Stomach (tissue), 19 donors: ENCODE results near the gene GABRP. TPM values are rescaled to one million over a fixed set of nuclear protein-coding genes. Genes with fewer than 3 reads are reported as not detected.

ENCODE experiments used
- DNase-seq, 2 donors: peaks; one replicate each; pipeline versions ENCODE4 v3.0.0 to v3.0.0-alpha.2; 2013 to 2019
- H3K27ac ChIP-seq, 5 donors: fragments of 200-600 bp in 4 of 5; sonication (generic) in 4 of 5; one replicate each; pipeline ENCODE4 v1.5.1; 2013 to 2019; ENCODE audit warnings: mild to moderate bottlenecking in 1 of 5, moderate library complexity in 1 of 5
- H3K27me3 ChIP-seq, 3 donors: fragments of 200-600 bp; sonication (generic); one replicate each; pipeline ENCODE4 v1.5.1; 2017 to 2019; ENCODE audit warnings: mixed run types in 1 of 3
- H3K36me3 ChIP-seq, 4 donors: fragments of 200-600 bp; sonication (generic); 1 replicate in 3 of 4; 2 replicates in 1 of 4; pipeline ENCODE4 v1.5.1; 2016 to 2019
- H3K4me1 ChIP-seq, 4 donors: fragments of 200-600 bp; sonication (generic); one replicate each; pipeline ENCODE4 v1.5.1; 2016 to 2019
- H3K4me3 ChIP-seq, 4 donors: fragments of 200-600 bp; sonication (generic) in 3 of 4; one replicate each; pipeline ENCODE4 v1.5.1; 2016 to 2019; ENCODE audit warnings: mild to moderate bottlenecking in 1 of 4
- H3K9me3 ChIP-seq, 4 donors: fragments of 200-600 bp; sonication (generic); one replicate each; pipeline ENCODE4 v1.5.1; 2016 to 2019
- CTCF ChIP-seq, 7 experiments: fragments of 450-650 bp in 4 of 7; fragments of 200-600 bp in 3 of 7; sonication (generic) in 3 of 7; IDR thresholded peaks; one replicate each; pipeline ENCODE4 v1.5.1; 2016 to 2019; ENCODE audit warnings: antibody characterized with exemption in 7 of 7, control low read depth in 2 of 7, mild to moderate bottlenecking in 1 of 7
- EP300 ChIP-seq: sonication (generic); formaldehyde crosslinking; IDR thresholded peaks from one replicate; pipeline ENCODE4 v1.6.1; 2017; ENCODE audit warnings: antibody characterized with exemption
- POLR2A ChIP-seq, 4 donors: fragments of 450-650 bp; IDR thresholded peaks; one replicate each; pipeline ENCODE4 v1.6.1; 2016; ENCODE audit warnings: antibody characterized with exemption in 4 of 4, control low read depth in 2 of 4, mild to moderate bottlenecking in 1 of 4, moderate library complexity in 1 of 4
- POLR2AphosphoS5 ChIP-seq, 3 donors: sonication (generic); formaldehyde crosslinking; IDR thresholded peaks; one replicate each; pipeline ENCODE4 v1.6.1; 2016; ENCODE audit warnings: antibody characterized with exemption in 3 of 3
- WGBS, 5 donors: extraction: QIAGEN DNeasy Blood & Tissue Kit in 3 of 5; methylation state at CpG; one replicate each; pipeline versions ENCODE4 v1.1.5 to v1.1.7; 2013 to 2018; 5-methylcytosine and 5-hydroxymethylcytosine counted together
- intact Hi-C: fragments of 100-400 bp; cut with DNase I; formaldehyde crosslinking; loops from one replicate; pipeline ENCODE4 v1.15.1; 2023; ENCODE audit warnings: low total_unique reads
- long read RNA-seq, 10 donors: transcript quantifications; one replicate each; lab custom pipeline, GENCODE V29; 2026
- polyA plus RNA-seq, 3 donors: library from polyadenylated mRNA; stranded (reverse); fragments of 200-250 nt; gene quantifications; one replicate each; pipeline ENCODE4 v1.2.3, GENCODE V29; 2013
- total RNA-seq, 5 donors: library from RNA; depleted of rRNA; stranded (reverse); fragments of >200 nt; gene quantifications; one replicate each; pipeline versions ENCODE4 v1.1.0 to v1.2.3, GENCODE V29; 2014 to 2016
- donor health status: healthy with polysubstance abuse.
- donor health status: Bipolar disorder and iron deficiency.
- donor health status: healthy.

Gene GABRP
- total RNA-seq (1 to 10 TPM in 1 of 5 donors, under 1 TPM in 2, not detected in 2; under 0.01 to 4.5 (median 0.55) TPM), polyA plus RNA-seq (10 to 100 TPM in 1 of 3 donors, 1 to 10 TPM in 1, under 1 TPM in 1; 0.92 to 31.7 (median 1.2) TPM)
- long read RNA-seq, donor 1 = 0 reads
- long read RNA-seq, donor 2 = 0 reads
- long read RNA-seq, donor 3 = 0 reads
- long read RNA-seq, donor 4 = 0 reads
- long read RNA-seq, donor 5 = 0 reads
- long read RNA-seq, donor 6 = 0 reads
- long read RNA-seq, donor 7 = 0 reads
- long read RNA-seq, donor 8 = 0 reads
- long read RNA-seq, donor 9 = 0 reads
- long read RNA-seq, donor 10 = 0 reads

- WGBS, 5 donors = 75 to 91% (median 86%) methylated on average over 10 to 14 of the region's 14 CpGs
- H3K4me3 ChIP-seq = no peak within 1 kb of the TSS
These were observed at the start of gene GABRP for GRCh38 chr5:170783498-170784247. Gene GABRP, plus strand, starts transcription at chr5:170783725. Its CDS starts 4,891 bp downstream, at chr5:170788616.

DNA sequence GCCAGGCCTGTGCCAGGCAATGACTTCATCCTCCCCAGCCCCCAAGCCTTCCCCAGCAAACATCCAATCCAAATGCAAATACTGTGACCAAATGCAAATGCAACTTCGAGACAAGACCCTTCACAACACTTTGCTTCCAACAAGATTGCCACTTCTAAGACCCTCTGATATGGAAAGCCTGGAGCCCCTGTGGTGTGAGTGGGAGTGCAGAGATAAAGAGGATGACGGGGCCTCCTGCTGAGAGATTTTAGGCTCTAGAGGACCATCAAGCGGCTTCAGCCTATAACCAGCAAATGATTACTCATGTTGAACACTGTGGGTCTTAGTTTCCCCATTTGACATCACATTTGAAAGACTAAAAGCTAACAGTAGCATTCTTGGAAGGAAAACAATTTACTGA, 46.6 kb upstream of the GABRP start:
- no peaks in the 10 kb centered on the region for H3K36me3 ChIP-seq
- H3K4me1 ChIP-seq = no peaks in the 10 kb centered on the region
- H3K27me3 ChIP-seq = no peaks in the 10 kb centered on the region
- no peak overlapping the region for H3K4me3 ChIP-seq
- H3K9me3 ChIP-seq = peaks cover 0 to 18% (median 11%) of the 10 kb centered on the region in 4 donors
- H3K27ac ChIP-seq = no peak overlapping the region
- no peak for DNase-seq
- TF ChIP-seq POLR2A (IDR thresholded peaks at IDR 0.05) = no peak
- intact Hi-C loops = no loop called here
- WGBS, 5 donors = 52 to 65% (median 54%) methylated on average over 3 of the region's 3 CpGs

More at GRCh38 chr5:170783498-170784247, at the start of gene GABRP:
- H3K27ac ChIP-seq = peak within 1 kb of the TSS in 2 of 5 donors; percentile 48 to 76
- H3K4me1 ChIP-seq = peaks cover 0 to 21% (median 13%) of the 10 kb centered on the region in 4 donors
- DNase-seq = peak in 1 of 2 donors; percentile 27
- no peaks in the 10 kb centered on the region for H3K27me3 ChIP-seq
- intact Hi-C loops = no loop called here
- no peaks in the 10 kb centered on the region for H3K9me3 ChIP-seq
- TF ChIP-seq EP300 (no peak), CTCF (IDR thresholded peaks at IDR 0.05) (no peak), POLR2AphosphoS5 (IDR thresholded peaks at IDR 0.05) (no peak), POLR2A (IDR thresholded peaks at IDR 0.05) (no peak)
- no peaks in the 10 kb centered on the region for H3K36me3 ChIP-seq

GRCh38 chr5:170737591-170737990, 45.9 kb upstream of the GABRP start:
- 74 to 92% (median 88%) methylated on average over 1 of the region's 1 CpG for WGBS, 5 donors
- intact Hi-C loops = no loop called here
- Histone ChIP-seq H3K4me1 (no peaks in the 10 kb centered on the region), H3K36me3 (no peaks in the 10 kb centered on the region), H3K9me3 (peaks cover 0 to 18% (median 11%) of the 10 kb centered on the region in 4 donors), H3K27me3 (no peaks in the 10 kb centered on the region), H3K27ac (no peak overlapping the region), H3K4me3 (no peak overlapping the region)
- no peak for TF ChIP-seq POLR2A (IDR thresholded peaks at IDR 0.05)
- no peak for TF ChIP-seq POLR2AphosphoS5 (IDR thresholded peaks at IDR 0.05)
- TF ChIP-seq CTCF (IDR thresholded peaks at IDR 0.05) = no peak
- TF ChIP-seq EP300 = no peak
- no peak for DNase-seq

GRCh38 chr5:170738840-170739239, 44.7 kb upstream of the GABRP start:
- no peaks in the 10 kb centered on the region for H3K36me3 ChIP-seq
- 47 to 69% (median 51%) methylated on average over 3 of the region's 3 CpGs for WGBS, 5 donors
- peaks cover 0 to 1% (median 0%) of the 10 kb centered on the region in 3 donors for H3K27me3 ChIP-seq
- H3K4me1 ChIP-seq = no peaks in the 10 kb centered on the region
- TF ChIP-seq CTCF (IDR thresholded peaks at IDR 0.05) = no peak
- TF ChIP-seq POLR2AphosphoS5 (IDR thresholded peaks at IDR 0.05) = no peak
- TF ChIP-seq POLR2A (IDR thresholded peaks at IDR 0.05) = no peak
- TF ChIP-seq EP300 = no peak
- intact Hi-C loops = no loop called here
- no peak overlapping the region for H3K4me3 ChIP-seq
- H3K9me3 ChIP-seq = peaks cover 0 to 18% (median 11%) of the 10 kb centered on the region in 4 donors
- no peak for DNase-seq
- H3K27ac ChIP-seq = no peak overlapping the region
